ENCODE measurements around the gene CFAP68.

Gene CFAP68

DNA sequence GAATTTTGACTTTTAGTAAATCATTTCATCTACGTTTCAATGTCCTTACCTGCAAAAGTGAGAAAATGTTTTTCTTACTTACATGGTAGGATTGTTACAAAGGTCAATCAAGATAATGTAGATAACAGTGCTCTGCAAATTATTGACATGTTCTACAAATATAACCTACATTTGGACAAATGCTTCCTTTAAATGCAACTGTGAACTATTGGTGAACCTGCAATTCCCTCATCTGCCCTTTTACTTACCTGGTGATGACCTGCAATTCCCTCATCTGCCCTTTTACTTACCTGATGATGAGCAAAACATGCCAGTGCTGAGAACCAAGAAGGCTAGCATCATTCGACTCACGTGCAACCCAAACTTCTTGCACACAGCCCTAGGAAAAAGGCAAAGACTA lies 19.1 kb upstream of the CFAP68 start:
- no peak overlapping the region for H3K4me3 ChIP-seq (ENCODE audit: low read depth, low read length)
- TF ChIP-seq, protein P1, sequence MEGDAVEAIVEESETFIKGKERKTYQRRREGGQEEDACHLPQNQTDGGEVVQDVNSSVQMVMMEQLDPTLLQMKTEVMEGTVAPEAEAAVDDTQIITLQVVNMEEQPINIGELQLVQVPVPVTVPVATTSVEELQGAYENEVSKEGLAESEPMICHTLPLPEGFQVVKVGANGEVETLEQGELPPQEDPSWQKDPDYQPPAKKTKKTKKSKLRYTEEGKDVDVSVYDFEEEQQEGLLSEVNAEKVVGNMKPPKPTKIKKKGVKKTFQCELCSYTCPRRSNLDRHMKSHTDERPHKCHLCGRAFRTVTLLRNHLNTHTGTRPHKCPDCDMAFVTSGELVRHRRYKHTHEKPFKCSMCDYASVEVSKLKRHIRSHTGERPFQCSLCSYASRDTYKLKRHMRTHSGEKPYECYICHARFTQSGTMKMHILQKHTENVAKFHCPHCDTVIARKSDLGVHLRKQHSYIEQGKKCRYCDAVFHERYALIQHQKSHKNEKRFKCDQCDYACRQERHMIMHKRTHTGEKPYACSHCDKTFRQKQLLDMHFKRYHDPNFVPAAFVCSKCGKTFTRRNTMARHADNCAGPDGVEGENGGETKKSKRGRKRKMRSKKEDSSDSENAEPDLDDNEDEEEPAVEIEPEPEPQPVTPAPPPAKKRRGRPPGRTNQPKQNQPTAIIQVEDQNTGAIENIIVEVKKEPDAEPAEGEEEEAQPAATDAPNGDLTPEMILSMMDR (IDR thresholded peaks at IDR 0.05; ENCODE audit: borderline replicate concordance, insufficient read depth, low read depth, low read length): no peak

DNA sequence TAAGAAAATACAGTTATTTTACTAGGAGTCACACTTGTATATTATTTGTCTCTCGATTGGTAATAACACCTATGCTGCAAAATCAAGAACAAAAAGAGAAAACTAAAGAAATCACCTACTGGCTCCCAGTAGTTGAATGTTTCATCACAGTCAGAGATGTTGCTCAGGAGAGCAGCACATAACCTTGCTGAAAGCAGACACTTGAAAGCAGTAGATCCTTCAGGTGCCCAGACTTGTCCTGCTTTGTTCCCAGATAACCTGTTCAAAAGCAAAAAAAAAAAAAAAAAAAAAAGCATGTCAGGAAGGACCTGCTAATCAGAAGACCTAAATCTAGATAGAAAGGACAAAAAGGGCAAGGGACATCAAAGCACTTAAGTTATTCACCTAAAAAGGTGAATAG lies 9.2 kb upstream of the CFAP68 start:
- no peak overlapping the region for H3K4me3 ChIP-seq (ENCODE audit: low read depth, low read length)
- TF ChIP-seq, protein P1 (IDR thresholded peaks at IDR 0.05; ENCODE audit: borderline replicate concordance, insufficient read depth, low read depth, low read length): no peak

DNA sequence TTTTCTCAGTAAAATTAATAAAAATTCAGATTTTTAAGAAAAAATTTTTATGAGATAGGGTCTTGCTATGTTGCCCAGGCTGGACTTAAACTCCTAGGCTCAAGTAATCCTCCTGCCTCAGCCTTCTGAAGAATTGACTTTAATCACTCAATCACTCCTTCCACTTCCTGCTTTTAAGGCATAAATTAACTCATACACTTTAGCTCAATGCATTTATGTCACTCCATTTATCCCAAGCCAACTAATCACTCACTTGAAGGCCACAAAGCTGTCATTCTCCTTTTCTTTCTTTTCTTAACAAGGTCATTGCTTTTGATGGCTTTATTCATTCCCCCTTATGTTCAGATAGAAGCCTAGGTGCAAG lies 8.8 kb upstream of the CFAP68 start:
- peak overlapping the region; percentile 87 for H3K4me3 ChIP-seq (ENCODE audit: low read depth, low read length)
- TF ChIP-seq, protein P1 (IDR thresholded peaks at IDR 0.05; ENCODE audit: borderline replicate concordance, insufficient read depth, low read depth, low read length): no peak

DNA sequence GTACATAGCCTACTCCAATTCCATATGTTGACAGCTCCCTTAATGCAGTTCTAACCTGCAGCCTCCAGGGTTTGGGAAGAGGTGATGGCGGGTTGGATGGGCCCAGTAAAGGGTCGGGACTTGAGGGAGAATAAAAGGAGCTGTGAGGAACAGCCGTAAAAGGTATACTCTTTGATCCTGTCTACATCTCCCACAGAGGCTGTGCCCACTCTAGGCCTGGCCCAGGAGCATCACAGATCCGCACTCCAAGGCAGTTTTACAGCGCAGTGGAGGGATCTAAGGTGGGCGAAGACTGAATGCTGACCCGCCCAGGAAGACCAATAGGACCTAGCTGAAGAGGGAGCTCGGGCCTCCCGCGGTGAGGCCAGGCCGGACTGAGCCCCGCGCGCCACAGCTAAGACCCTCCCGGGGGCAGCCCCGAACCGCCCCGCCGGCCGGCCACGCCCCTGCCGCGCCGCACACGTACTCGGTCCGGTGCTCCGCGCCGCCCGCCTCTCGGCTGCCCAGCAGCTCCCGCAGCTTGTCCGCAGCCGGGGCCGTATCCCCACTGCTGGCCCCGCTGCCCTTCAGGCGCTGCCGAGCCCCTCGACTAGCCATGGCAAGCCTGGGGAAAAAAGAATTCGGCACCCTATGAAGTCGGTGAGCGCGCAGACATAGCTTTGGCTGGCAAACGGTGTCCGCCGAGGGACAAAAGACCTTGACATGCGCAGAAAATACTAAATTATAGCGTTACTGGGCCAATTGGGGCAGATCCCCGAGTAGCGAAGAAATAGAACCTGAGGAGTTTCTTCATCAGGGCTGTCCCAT lies 8.3 kb upstream of the CFAP68 start, which contains the start of gene ALG9:
TSS of gene ALG9 (minus strand) at position 696 of the 807 bp plus-strand sequence. CDS start at position 597, 99 bp downstream.
- peak within 1 kb of the TSS; percentile 87 for H3K4me3 ChIP-seq (ENCODE audit: low read depth, low read length)
- TF ChIP-seq, protein P1 (IDR thresholded peaks at IDR 0.05; ENCODE audit: borderline replicate concordance, insufficient read depth, low read depth, low read length): peak; percentile 24; the same call in 1 of the 2 replicates

DNA sequence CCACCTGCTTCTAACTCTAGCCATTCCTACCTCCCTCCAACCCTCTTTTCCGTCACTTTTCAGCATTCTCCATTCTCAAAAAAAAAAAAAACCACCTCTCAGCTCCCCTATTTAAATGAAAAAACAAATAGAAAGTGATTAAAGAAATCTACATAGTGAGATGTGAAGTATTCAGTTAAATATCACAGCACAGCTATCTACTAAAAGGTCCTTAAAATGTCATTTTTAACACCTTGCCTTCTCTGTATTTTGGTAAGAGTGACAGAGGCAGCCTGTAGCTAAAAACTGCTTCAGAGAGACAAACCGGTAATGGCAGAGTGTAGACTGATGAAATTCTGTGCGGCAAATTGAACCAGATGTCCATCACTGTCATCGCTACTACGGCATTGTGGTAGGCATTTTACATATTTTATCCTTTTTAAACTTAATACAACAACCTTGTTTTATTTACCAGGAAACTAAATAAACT lies 7.6 kb upstream of the CFAP68 start:
- peak overlapping the region; percentile 87 for H3K4me3 ChIP-seq (ENCODE audit: low read depth, low read length)
- TF ChIP-seq, protein P1 (IDR thresholded peaks at IDR 0.05; ENCODE audit: borderline replicate concordance, insufficient read depth, low read depth, low read length): no peak

DNA sequence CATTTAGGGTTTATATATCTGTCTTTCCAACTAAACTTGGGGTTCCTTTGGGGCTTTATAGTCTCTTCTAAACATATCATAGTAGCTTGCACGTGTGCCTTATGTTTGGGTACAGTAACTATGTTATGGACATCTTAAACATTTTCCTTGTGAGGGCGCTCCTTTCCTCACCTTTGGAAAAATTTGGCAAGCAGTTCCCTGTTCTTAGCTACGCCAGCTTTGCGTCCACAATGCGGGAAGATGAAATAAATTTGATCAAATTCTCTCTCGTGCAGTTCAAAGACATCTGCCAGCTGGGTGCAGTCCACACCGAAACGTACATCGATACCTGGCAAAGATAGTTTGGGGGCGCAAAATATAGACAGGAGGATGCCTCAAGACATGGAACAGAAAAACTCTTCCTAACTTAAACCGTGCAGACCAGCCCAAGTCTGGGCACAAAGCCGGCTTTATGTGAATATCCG lies 924 bp upstream of the CFAP68 start:
- TF ChIP-seq, protein P1 (IDR thresholded peaks at IDR 0.05; ENCODE audit: borderline replicate concordance, insufficient read depth, low read depth, low read length): no peak
- H3K4me3 ChIP-seq (ENCODE audit: low read depth, low read length): peak overlapping the region; percentile 63

DNA sequence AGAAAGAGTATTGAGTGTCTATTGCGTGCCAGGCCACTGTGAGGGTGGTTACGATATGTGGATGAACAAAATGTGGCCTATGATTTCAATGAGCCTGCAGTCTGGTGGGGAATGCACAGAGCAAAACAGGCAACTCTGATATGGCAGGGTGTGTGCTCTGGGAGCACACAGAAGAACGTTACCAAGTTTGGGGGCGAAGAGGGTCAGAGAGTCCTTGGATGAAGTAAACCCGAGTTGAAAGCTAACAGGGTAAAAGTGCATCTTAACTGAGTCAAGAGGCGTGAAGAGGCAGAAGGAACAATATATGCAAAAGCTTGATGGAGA lies 258 bp downstream of the CFAP68 start:
- peak overlapping the region; percentile 63 for H3K4me3 ChIP-seq (ENCODE audit: low read depth, low read length)
- TF ChIP-seq, protein P1 (IDR thresholded peaks at IDR 0.05; ENCODE audit: borderline replicate concordance, insufficient read depth, low read depth, low read length): no peak

All from GM12875 (cell line).